ENCODE results near the gene CPA1.

CPA1 gene

GRCh38 chr7:130381468-130382312, 1.4 kb downstream of the CPA1 start:
- H3K36me3 ChIP-seq (ENCODE audit: insufficient read depth, low read length), result no peaks in the 10 kb centered on the region
- no peaks in the 10 kb centered on the region for H4K20me1 ChIP-seq (ENCODE audit: insufficient read depth, low read length)
- no peak overlapping the region for H3K4me2 ChIP-seq (ENCODE audit: insufficient read depth, low read length)
- H3K9ac ChIP-seq (ENCODE audit: low read depth, low read length), result no peak overlapping the region
- H2AFZ ChIP-seq (ENCODE audit: low read depth, low read length), result no peak overlapping the region; the same call in 1 of the 2 replicates
- no peaks in the 10 kb centered on the region for H3K9me3 ChIP-seq (ENCODE audit: insufficient read depth, low read length, severe bottlenecking)
- H3K4me1 ChIP-seq (ENCODE audit: insufficient read depth, low read length), result no peaks in the 10 kb centered on the region
- no peak overlapping the region for H3K27ac ChIP-seq (ENCODE audit: low read length)
- no peak for ATAC-seq (ENCODE audit: insufficient read depth, low read depth)
- DNase-seq, result no peak
- H3K79me2 ChIP-seq (ENCODE audit: insufficient read depth, low read length), result no peaks in the 10 kb centered on the region
- no peak for TF ChIP-seq EZH2 (IDR thresholded peaks at IDR 0.05; ENCODE audit: borderline replicate concordance, low read depth, low read length, severe bottlenecking)
- TF ChIP-seq, protein P1, sequence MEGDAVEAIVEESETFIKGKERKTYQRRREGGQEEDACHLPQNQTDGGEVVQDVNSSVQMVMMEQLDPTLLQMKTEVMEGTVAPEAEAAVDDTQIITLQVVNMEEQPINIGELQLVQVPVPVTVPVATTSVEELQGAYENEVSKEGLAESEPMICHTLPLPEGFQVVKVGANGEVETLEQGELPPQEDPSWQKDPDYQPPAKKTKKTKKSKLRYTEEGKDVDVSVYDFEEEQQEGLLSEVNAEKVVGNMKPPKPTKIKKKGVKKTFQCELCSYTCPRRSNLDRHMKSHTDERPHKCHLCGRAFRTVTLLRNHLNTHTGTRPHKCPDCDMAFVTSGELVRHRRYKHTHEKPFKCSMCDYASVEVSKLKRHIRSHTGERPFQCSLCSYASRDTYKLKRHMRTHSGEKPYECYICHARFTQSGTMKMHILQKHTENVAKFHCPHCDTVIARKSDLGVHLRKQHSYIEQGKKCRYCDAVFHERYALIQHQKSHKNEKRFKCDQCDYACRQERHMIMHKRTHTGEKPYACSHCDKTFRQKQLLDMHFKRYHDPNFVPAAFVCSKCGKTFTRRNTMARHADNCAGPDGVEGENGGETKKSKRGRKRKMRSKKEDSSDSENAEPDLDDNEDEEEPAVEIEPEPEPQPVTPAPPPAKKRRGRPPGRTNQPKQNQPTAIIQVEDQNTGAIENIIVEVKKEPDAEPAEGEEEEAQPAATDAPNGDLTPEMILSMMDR (IDR thresholded peaks at IDR 0.05; ENCODE audit: borderline replicate concordance, extremely low read depth, low read length, poor library complexity, severe bottlenecking), result peak; percentile 10
- H3K4me3 ChIP-seq (ENCODE audit: low read depth in 1 of 2, low read length in 2 of 2), result no peak overlapping the region
- no peaks in the 10 kb centered on the region for H3K27me3 ChIP-seq (ENCODE audit: insufficient read depth, low read length, poor library complexity)

GRCh38 chr7:130383187-130383980, 3.1 kb downstream of the CPA1 start:
- Histone ChIP-seq H3K4me1 (ENCODE audit: insufficient read depth, low read length) (no peaks in the 10 kb centered on the region), H2AFZ (ENCODE audit: low read depth, low read length) (no peak overlapping the region), H3K27ac (ENCODE audit: low read length) (no peak overlapping the region), H3K4me3 (ENCODE audit: low read depth in 1 of 2, low read length in 2 of 2) (no peak overlapping the region), H3K36me3 (ENCODE audit: insufficient read depth, low read length) (no peaks in the 10 kb centered on the region), H4K20me1 (ENCODE audit: insufficient read depth, low read length) (no peaks in the 10 kb centered on the region), H3K79me2 (ENCODE audit: insufficient read depth, low read length) (no peaks in the 10 kb centered on the region), H3K4me2 (ENCODE audit: insufficient read depth, low read length) (no peak overlapping the region), H3K9ac (ENCODE audit: low read depth, low read length) (no peak overlapping the region), H3K27me3 (ENCODE audit: insufficient read depth, low read length, poor library complexity) (no peaks in the 10 kb centered on the region), H3K9me3 (ENCODE audit: insufficient read depth, low read length, severe bottlenecking) (no peaks in the 10 kb centered on the region)
- ATAC-seq (ENCODE audit: insufficient read depth, low read depth), result no peak
- TF ChIP-seq, protein P1 (IDR thresholded peaks at IDR 0.05; ENCODE audit: borderline replicate concordance, extremely low read depth, low read length, poor library complexity, severe bottlenecking), result no peak
- no peak for DNase-seq

DNA sequence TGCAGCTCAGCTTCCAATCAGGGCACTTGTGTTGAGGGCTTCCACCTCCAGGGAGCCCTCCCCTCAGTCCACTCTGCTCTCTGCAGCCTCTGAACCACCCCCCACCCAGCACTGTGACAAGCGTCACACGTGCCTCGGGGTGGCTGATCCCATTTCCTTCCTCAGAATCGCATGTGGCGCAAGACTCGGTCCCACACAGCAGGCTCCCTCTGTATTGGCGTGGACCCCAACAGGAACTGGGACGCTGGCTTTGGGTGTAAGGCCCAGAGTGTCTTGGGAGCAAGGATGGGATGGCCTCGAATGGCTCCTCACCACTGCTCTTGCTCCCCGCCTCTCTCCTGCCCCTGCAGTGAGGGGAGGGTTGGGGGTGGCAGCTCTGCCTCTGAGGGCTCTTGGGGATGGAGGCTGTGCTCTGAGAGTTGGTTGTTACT, 4.1 kb downstream of the CPA1 start:
- no peak for DNase-seq
- Histone ChIP-seq H3K9me3 (ENCODE audit: insufficient read depth, low read length, severe bottlenecking) (no peaks in the 10 kb centered on the region), H3K4me2 (ENCODE audit: insufficient read depth, low read length) (no peak overlapping the region), H3K4me3 (ENCODE audit: low read depth in 1 of 2, low read length in 2 of 2) (no peak overlapping the region), H3K27me3 (ENCODE audit: insufficient read depth, low read length, poor library complexity) (no peaks in the 10 kb centered on the region), H3K9ac (ENCODE audit: low read depth, low read length) (no peak overlapping the region), H3K4me1 (ENCODE audit: insufficient read depth, low read length) (no peaks in the 10 kb centered on the region), H3K36me3 (ENCODE audit: insufficient read depth, low read length) (no peaks in the 10 kb centered on the region), H2AFZ (ENCODE audit: low read depth, low read length) (no peak overlapping the region), H4K20me1 (ENCODE audit: insufficient read depth, low read length) (no peaks in the 10 kb centered on the region), H3K79me2 (ENCODE audit: insufficient read depth, low read length) (no peaks in the 10 kb centered on the region), H3K27ac (ENCODE audit: low read length) (no peak overlapping the region)
- TF ChIP-seq EZH2 (IDR thresholded peaks at IDR 0.05; ENCODE audit: borderline replicate concordance, low read depth, low read length, severe bottlenecking), result no peak
- TF ChIP-seq, protein P1 (IDR thresholded peaks at IDR 0.05; ENCODE audit: borderline replicate concordance, extremely low read depth, low read length, poor library complexity, severe bottlenecking), result no peak
- ATAC-seq (ENCODE audit: insufficient read depth, low read depth), result no peak
